Endothelial cell of umbilical vein (primary cell): ENCODE results near the gene CCDC177.

Experiments
- CTCF ChIP-seq, 2 donors: IDR thresholded peaks; 1 replicate in 1 of 2; 2 replicates in 1 of 2; pipeline ENCODE4 v1.5.1; 2011; ENCODE audit warnings: low read length in 2 of 2, mild to moderate bottlenecking in 2 of 2, moderate library complexity in 2 of 2, control low read depth in 1 of 2, inconsistent platforms in 1 of 2, low read depth in 1 of 2; ENCODE audit not compliant: insufficient read depth in 1 of 2; ENCODE audit errors: extremely low read depth in 1 of 2
- EZH2 ChIP-seq: IDR thresholded peaks from 2 replicates; pipeline ENCODE4 v1.6.1; 2012; ENCODE audit warnings: borderline replicate concordance, low read depth, mild to moderate bottlenecking, moderate library complexity, low read length, inconsistent platforms; ENCODE audit not compliant: severe bottlenecking
- FOS ChIP-seq: IDR thresholded peaks from 2 replicates; pipeline ENCODE4 v1.6.1; 2011; ENCODE audit warnings: mild to moderate bottlenecking, low read length, moderate library complexity, borderline replicate concordance; ENCODE audit not compliant: insufficient read depth
- MAX ChIP-seq: IDR thresholded peaks from 2 replicates; pipeline ENCODE4 v1.6.1; 2011; ENCODE audit not compliant: insufficient read depth, insufficient read length
- POLR2A ChIP-seq: IDR thresholded peaks from 2 replicates; pipeline ENCODE4 v1.6.1; 2012; ENCODE audit warnings: low read depth, mild to moderate bottlenecking, control low read depth, low read length

GRCh38 chr14:69619012-69619411 lies 44.3 kb upstream of the CCDC177 start:
- no peak for TF ChIP-seq CTCF (IDR thresholded peaks at IDR 0.05; ENCODE audit: extremely low read depth in 1 of 2, insufficient read depth in 1 of 2, low read depth in 1 of 2, low read length in 2 of 2)
- no peak for TF ChIP-seq FOS
- TF ChIP-seq POLR2A, result no peak
- no peak for TF ChIP-seq MAX
- TF ChIP-seq EZH2, result no peak
